ENCODE data around the gene HNF1B. TPM values are rescaled to one million over a fixed set of nuclear protein-coding genes. Genes with fewer than 3 reads are reported as not detected.

Gene HNF1B
- total RNA-seq, 2 experiments from 2014 or later: not detected

DNA sequence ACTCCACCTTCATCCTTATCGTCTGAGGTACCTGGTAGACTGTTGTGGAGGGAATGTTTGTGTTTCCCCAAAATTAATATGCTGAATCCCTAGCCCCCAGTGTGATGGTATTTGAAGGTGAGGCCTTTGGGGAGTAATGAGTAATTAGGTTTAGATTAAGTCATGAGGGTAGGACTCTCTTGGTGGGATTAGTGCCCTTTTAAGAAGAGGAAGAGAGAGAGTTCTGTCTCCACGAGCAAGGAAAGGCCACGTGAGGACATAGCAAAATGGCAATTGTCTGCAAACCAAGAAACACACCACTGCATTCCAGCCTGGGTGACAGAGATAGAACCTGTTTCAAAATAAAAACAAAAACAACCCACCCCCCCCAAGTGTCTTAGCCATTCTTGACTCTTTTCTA is 80.6 kb downstream of the HNF1B start:
- POLR2A ChIA-PET: no interaction called here
- Histone ChIP-seq H3K79me2 (ENCODE audit: insufficient read depth, low read depth, low read length) (no peaks in the 10 kb centered on the region), H3K9me3 (ENCODE audit: low read length) (no peaks in the 10 kb centered on the region), H3K4me1 (ENCODE audit: insufficient read depth, low read length, poor library complexity, severe bottlenecking) (no peaks in the 10 kb centered on the region), H3K4me3 (ENCODE audit: low read depth, low read length, poor library complexity, severe bottlenecking) (no peak overlapping the region), H2AFZ (ENCODE audit: low read length) (no peak overlapping the region), H4K20me1 (ENCODE audit: insufficient read depth, low read length) (no peaks in the 10 kb centered on the region), H3K27ac (ENCODE audit: low read depth, low read length, poor library complexity, severe bottlenecking) (no peak overlapping the region), H3K4me2 (ENCODE audit: low read length) (no peak overlapping the region), H3K9me2 (ENCODE audit: insufficient read depth, low read length) (no peaks in the 10 kb centered on the region), H3K36me3 (ENCODE audit: insufficient read depth, low read length) (no peaks in the 10 kb centered on the region)
- CTCF ChIA-PET (ENCODE audit: unreplicated experiment): no interaction called here
- TF ChIP-seq, protein P1, sequence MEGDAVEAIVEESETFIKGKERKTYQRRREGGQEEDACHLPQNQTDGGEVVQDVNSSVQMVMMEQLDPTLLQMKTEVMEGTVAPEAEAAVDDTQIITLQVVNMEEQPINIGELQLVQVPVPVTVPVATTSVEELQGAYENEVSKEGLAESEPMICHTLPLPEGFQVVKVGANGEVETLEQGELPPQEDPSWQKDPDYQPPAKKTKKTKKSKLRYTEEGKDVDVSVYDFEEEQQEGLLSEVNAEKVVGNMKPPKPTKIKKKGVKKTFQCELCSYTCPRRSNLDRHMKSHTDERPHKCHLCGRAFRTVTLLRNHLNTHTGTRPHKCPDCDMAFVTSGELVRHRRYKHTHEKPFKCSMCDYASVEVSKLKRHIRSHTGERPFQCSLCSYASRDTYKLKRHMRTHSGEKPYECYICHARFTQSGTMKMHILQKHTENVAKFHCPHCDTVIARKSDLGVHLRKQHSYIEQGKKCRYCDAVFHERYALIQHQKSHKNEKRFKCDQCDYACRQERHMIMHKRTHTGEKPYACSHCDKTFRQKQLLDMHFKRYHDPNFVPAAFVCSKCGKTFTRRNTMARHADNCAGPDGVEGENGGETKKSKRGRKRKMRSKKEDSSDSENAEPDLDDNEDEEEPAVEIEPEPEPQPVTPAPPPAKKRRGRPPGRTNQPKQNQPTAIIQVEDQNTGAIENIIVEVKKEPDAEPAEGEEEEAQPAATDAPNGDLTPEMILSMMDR (conservative IDR thresholded peaks at IDR 0.05; ENCODE audit: low read length): no peak
- no peak for TF ChIP-seq EZH2phosphoT487 (IDR thresholded peaks at IDR 0.05; ENCODE audit: borderline replicate concordance, low read depth, low read length)
- BruUV-seq (replicated peaks): no TSS peak
- DNase-seq (ENCODE audit: low spot score): no peak
- intact Hi-C loops (cut with micrococcal nuclease; ENCODE audit: unreplicated experiment): no loop called here

- CTCF ChIA-PET (ENCODE audit: unreplicated experiment): no interaction called here
- no peak overlapping the region for H3K4me2 ChIP-seq (ENCODE audit: low read length)
- POLR2A ChIA-PET: no interaction called here
- no peaks in the 10 kb centered on the region for H3K79me2 ChIP-seq (ENCODE audit: insufficient read depth, low read depth, low read length)
- H3K4me1 ChIP-seq (ENCODE audit: insufficient read depth, low read length, poor library complexity, severe bottlenecking): no peaks in the 10 kb centered on the region
- H2AFZ ChIP-seq (ENCODE audit: low read length): no peak overlapping the region
- H3K9me3 ChIP-seq (ENCODE audit: low read length): no peaks in the 10 kb centered on the region
- H3K9me2 ChIP-seq (ENCODE audit: insufficient read depth, low read length): no peaks in the 10 kb centered on the region
- intact Hi-C loops (cut with micrococcal nuclease; ENCODE audit: unreplicated experiment): no loop called here
- no peak for DNase-seq (ENCODE audit: low spot score)
- H3K36me3 ChIP-seq (ENCODE audit: insufficient read depth, low read length): no peaks in the 10 kb centered on the region
- no peaks in the 10 kb centered on the region for H4K20me1 ChIP-seq (ENCODE audit: insufficient read depth, low read length)
- H3K27ac ChIP-seq (ENCODE audit: low read depth, low read length, poor library complexity, severe bottlenecking): no peak overlapping the region
- TF ChIP-seq EZH2phosphoT487 (IDR thresholded peaks at IDR 0.05; ENCODE audit: borderline replicate concordance, low read depth, low read length): no peak
- TF ChIP-seq, protein P1 (conservative IDR thresholded peaks at IDR 0.05; ENCODE audit: low read length): no peak
- no peak overlapping the region for H3K4me3 ChIP-seq (ENCODE audit: low read depth, low read length, poor library complexity, severe bottlenecking)
- no TSS peak for BruUV-seq (replicated peaks)
These were observed 82.5 kb downstream of the HNF1B start for GRCh38 chr17:37662353-37662752.

GRCh38 chr17:37661400-37662014 is 83.4 kb downstream of the HNF1B start:
- no peaks in the 10 kb centered on the region for H3K79me2 ChIP-seq (ENCODE audit: insufficient read depth, low read depth, low read length)
- no peaks in the 10 kb centered on the region for H3K9me3 ChIP-seq (ENCODE audit: low read length)
- no peak overlapping the region for H3K27ac ChIP-seq (ENCODE audit: low read depth, low read length, poor library complexity, severe bottlenecking)
- BruUV-seq (replicated peaks): no TSS peak
- TF ChIP-seq EZH2phosphoT487 (IDR thresholded peaks at IDR 0.05; ENCODE audit: borderline replicate concordance, low read depth, low read length): no peak
- TF ChIP-seq, protein P1 (conservative IDR thresholded peaks at IDR 0.05; ENCODE audit: low read length): no peak
- no peaks in the 10 kb centered on the region for H3K4me1 ChIP-seq (ENCODE audit: insufficient read depth, low read length, poor library complexity, severe bottlenecking)
- no peaks in the 10 kb centered on the region for H3K36me3 ChIP-seq (ENCODE audit: insufficient read depth, low read length)
- no peak overlapping the region for H3K4me3 ChIP-seq (ENCODE audit: low read depth, low read length, poor library complexity, severe bottlenecking)
- no peaks in the 10 kb centered on the region for H4K20me1 ChIP-seq (ENCODE audit: insufficient read depth, low read length)
- H3K9me2 ChIP-seq (ENCODE audit: insufficient read depth, low read length): no peaks in the 10 kb centered on the region
- H3K4me2 ChIP-seq (ENCODE audit: low read length): no peak overlapping the region
- no peak for DNase-seq (ENCODE audit: low spot score)
- intact Hi-C loops (cut with micrococcal nuclease; ENCODE audit: unreplicated experiment): no loop called here
- no peak overlapping the region for H2AFZ ChIP-seq (ENCODE audit: low read length)
- CTCF ChIA-PET (ENCODE audit: unreplicated experiment): no interaction called here
- POLR2A ChIA-PET: no interaction called here
